Osteoblast (primary cell): Measurements from ENCODE around the gene CD69. TPM values are rescaled to one million over a fixed set of nuclear protein-coding genes. Genes with fewer than 3 reads are reported as not detected.

Experiments used
- DNase-seq: peaks from one replicate; pipeline ENCODE4 v3.0.0; 2011; ENCODE audit warnings: low spot score, mixed read lengths; ENCODE audit not compliant: insufficient read length; ENCODE audit errors: missing footprints
- H2AFZ ChIP-seq: 2 replicates; pipeline ENCODE4 v1.6.0; 2011; ENCODE audit warnings: mild to moderate bottlenecking, low read length
- H3K27ac ChIP-seq: 2 replicates; pipeline ENCODE4 v1.5.1; 2011; ENCODE audit warnings: mild to moderate bottlenecking, low read depth, low read length, moderate library complexity
- H3K27me3 ChIP-seq: 2 replicates; pipeline ENCODE4 v1.6.0; 2012; ENCODE audit warnings: mild to moderate bottlenecking, control low read depth, inconsistent platforms, low read length, moderate library complexity; ENCODE audit not compliant: insufficient read depth
- H3K36me3 ChIP-seq: 2 replicates; pipeline ENCODE4 v1.5.1; 2011; ENCODE audit warnings: mild to moderate bottlenecking, low read length, control low read depth, moderate library complexity; ENCODE audit not compliant: insufficient read depth
- H3K4me1 ChIP-seq: 2 replicates; pipeline ENCODE4 v1.5.1; 2011; ENCODE audit warnings: mild to moderate bottlenecking, low read length, control low read depth, moderate library complexity; ENCODE audit not compliant: insufficient read depth
- H3K4me2 ChIP-seq: 2 replicates; pipeline ENCODE4 v1.6.0; 2011; ENCODE audit warnings: mild to moderate bottlenecking, low read length; ENCODE audit not compliant: insufficient read depth
- H3K4me3 ChIP-seq: fragments of 200-600 bp; sonication (generic); 3 replicates; pipeline ENCODE4 v1.5.1; 2012; ENCODE audit warnings: mild to moderate bottlenecking, low read length, inconsistent platforms; ENCODE audit not compliant: insufficient read depth
- H3K79me2 ChIP-seq: 2 replicates; pipeline ENCODE4 v1.6.0; 2012; ENCODE audit warnings: mild to moderate bottlenecking, low read length, control low read depth, inconsistent platforms; ENCODE audit not compliant: insufficient read depth
- H3K9me3 ChIP-seq: 2 replicates; pipeline ENCODE4 v1.5.1; 2011; ENCODE audit warnings: low read depth, low read length, control low read depth
- H4K20me1 ChIP-seq: 2 replicates; pipeline ENCODE4 v1.6.0; 2012; ENCODE audit warnings: mild to moderate bottlenecking, low read length, control low read depth; ENCODE audit not compliant: insufficient read depth
- CTCF ChIP-seq: IDR thresholded peaks from 2 replicates; pipeline ENCODE4 v1.5.1; 2011; ENCODE audit warnings: mild to moderate bottlenecking, low read depth, low read length, moderate library complexity; ENCODE audit errors: extremely low read depth
- total RNA-seq: library from RNA; depleted of rRNA; stranded (reverse); fragments of >200 nt; gene quantifications from 2 replicates; pipeline ENCODE4 v1.2.3, GENCODE V29; 2012

CD69 gene
- total RNA-seq, 1 donor, result not detected

GRCh38 chr12:9756706-9757105 is 4.0 kb downstream of the CD69 start:
- Histone ChIP-seq H3K36me3 (no peaks in the 10 kb centered on the region), H3K9me3 (no peaks in the 10 kb centered on the region), H3K4me3 (no peak overlapping the region), H3K4me2 (no peak overlapping the region), H2AFZ (no peak overlapping the region), H4K20me1 (no peaks in the 10 kb centered on the region), H3K27me3 (no peaks in the 10 kb centered on the region), H3K4me1 (no peaks in the 10 kb centered on the region), H3K27ac (no peak overlapping the region), H3K79me2 (no peaks in the 10 kb centered on the region)
- TF ChIP-seq CTCF, result no peak
- no peak for DNase-seq

- Histone ChIP-seq H3K9me3 (no peaks in the 10 kb centered on the region), H2AFZ (no peak overlapping the region), H3K27me3 (no peaks in the 10 kb centered on the region), H4K20me1 (no peaks in the 10 kb centered on the region), H3K4me1 (no peaks in the 10 kb centered on the region), H3K79me2 (no peaks in the 10 kb centered on the region), H3K4me2 (no peak overlapping the region), H3K36me3 (no peaks in the 10 kb centered on the region), H3K27ac (no peak overlapping the region), H3K4me3 (no peak overlapping the region)
- TF ChIP-seq CTCF, result no peak
- DNase-seq, result no peak
Observed at GRCh38 chr12:9756170-9756569, 4.5 kb downstream of the CD69 start.

- Histone ChIP-seq H3K79me2 (no peaks in the 10 kb centered on the region), H3K4me2 (no peak overlapping the region), H2AFZ (no peak overlapping the region), H3K27me3 (no peaks in the 10 kb centered on the region), H3K9me3 (no peaks in the 10 kb centered on the region), H3K27ac (no peak overlapping the region), H4K20me1 (no peaks in the 10 kb centered on the region), H3K4me3 (no peak overlapping the region), H3K4me1 (no peaks in the 10 kb centered on the region), H3K36me3 (no peaks in the 10 kb centered on the region)
- no peak for DNase-seq
- no peak for TF ChIP-seq CTCF
Observed at GRCh38 chr12:9755567-9755966, 5.1 kb downstream of the CD69 start.

GRCh38 chr12:9755035-9755434 is 5.7 kb downstream of the CD69 start:
- Histone ChIP-seq H3K4me3 (no peak overlapping the region), H3K27me3 (no peaks in the 10 kb centered on the region), H3K79me2 (no peaks in the 10 kb centered on the region), H3K4me1 (no peaks in the 10 kb centered on the region), H4K20me1 (no peaks in the 10 kb centered on the region), H3K4me2 (no peak overlapping the region), H2AFZ (no peak overlapping the region), H3K27ac (no peak overlapping the region), H3K36me3 (no peaks in the 10 kb centered on the region), H3K9me3 (no peaks in the 10 kb centered on the region)
- no peak for TF ChIP-seq CTCF
- DNase-seq, result no peak
